Uterus (tissue), 4 donors: Measurements from ENCODE around the gene TRIM44. TPM values are rescaled to one million over a fixed set of nuclear protein-coding genes. Genes with fewer than 3 reads are reported as not detected.

Experiments
- DNase-seq, 2 donors: peaks; one replicate each; pipeline ENCODE4 v3.0.0-alpha.2; 2019 to 2020
- H3K27ac ChIP-seq, 2 donors: fragments of 200-600 bp; sonication (generic); 1 replicate in 1 of 2; 2 replicates in 1 of 2; pipeline ENCODE4 v1.5.1; 2016 to 2018
- H3K27me3 ChIP-seq, 2 donors: fragments of 200-600 bp; sonication (generic); one replicate each; pipeline ENCODE4 v1.5.1; 2018 to 2019; ENCODE audit warnings: control low read depth in 1 of 2
- H3K36me3 ChIP-seq, 2 donors: fragments of 200-600 bp; sonication (generic); one replicate each; pipeline ENCODE4 v1.5.1; 2019; ENCODE audit warnings: control low read depth in 1 of 2
- H3K4me1 ChIP-seq, 2 donors: fragments of 200-600 bp; sonication (generic); one replicate each; pipeline ENCODE4 v1.5.1; 2018 to 2019; ENCODE audit warnings: control low read depth in 1 of 2
- H3K4me3 ChIP-seq, 2 donors: fragments of 200-600 bp; sonication (generic); 1 replicate in 1 of 2; 2 replicates in 1 of 2; pipeline ENCODE4 v1.5.1; 2018 to 2019; ENCODE audit warnings: mild to moderate bottlenecking in 1 of 2
- H3K9me3 ChIP-seq, 2 donors: fragments of 200-600 bp; sonication (generic); one replicate each; pipeline ENCODE4 v1.5.1; 2019; ENCODE audit warnings: control low read depth in 1 of 2
- POLR2A ChIP-seq, 2 donors: fragments of 450-650 bp; IDR thresholded peaks; one replicate each; pipeline ENCODE4 v1.6.1; 2016; ENCODE audit warnings: antibody characterized with exemption in 2 of 2, mild to moderate bottlenecking in 1 of 2, moderate library complexity in 1 of 2
- intact Hi-C: fragments of 100-400 bp; cut with DNase I; formaldehyde crosslinking; loops from one replicate; pipeline ENCODE4 v1.15.1; 2023; ENCODE audit warnings: low total_unique reads
- total RNA-seq, 4 donors: library from RNA; depleted of rRNA in 3 of 4; stranded (reverse); fragments of >200 nt in 3 of 4; gene quantifications; one replicate each; pipeline versions ENCODE4 v1.1.0 to v1.2.4, GENCODE V29; 2014 to 2023
- TF ChIP-seq, protein P1 (sequence below), 4 experiments: fragments of 200-600 bp in 2 of 4; fragments of 450-650 bp in 2 of 4; sonication (generic) in 2 of 4; IDR thresholded peaks; one replicate each; pipeline ENCODE4 v1.5.1; 2016 to 2019; ENCODE audit warnings: antibody characterized with exemption in 4 of 4, mild to moderate bottlenecking in 2 of 4, moderate library complexity in 1 of 4
- donor health status: DM: yes; HTN: yes; CAD: no.

The TRIM44 gene
- total RNA-seq, 4 donors from 2014 or later: 16.1 to 65.3 (median 40.4) TPM

DNA sequence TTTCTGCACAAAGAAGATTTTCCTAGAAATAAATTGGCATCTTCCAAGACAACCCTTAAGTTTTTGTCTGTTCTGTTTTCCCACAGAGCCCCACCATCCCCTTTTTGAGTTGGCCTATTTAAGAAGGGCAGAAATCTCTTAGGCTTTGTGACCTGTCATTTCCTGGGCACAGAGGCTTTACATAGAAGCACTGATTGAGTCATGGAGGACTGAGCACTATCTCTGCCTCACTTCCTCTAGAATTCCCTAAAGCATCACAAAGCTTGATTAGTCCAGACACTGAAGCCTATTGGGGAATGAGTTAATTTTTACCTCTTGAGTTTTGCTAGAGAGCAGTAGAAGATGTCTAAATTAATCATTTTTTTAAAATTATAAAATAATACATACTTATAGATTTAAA is 25.4 kb downstream of the TRIM44 start:
- no peaks in the 10 kb centered on the region for H3K4me1 ChIP-seq
- H3K27ac ChIP-seq: no peak overlapping the region
- TF ChIP-seq, protein P1, sequence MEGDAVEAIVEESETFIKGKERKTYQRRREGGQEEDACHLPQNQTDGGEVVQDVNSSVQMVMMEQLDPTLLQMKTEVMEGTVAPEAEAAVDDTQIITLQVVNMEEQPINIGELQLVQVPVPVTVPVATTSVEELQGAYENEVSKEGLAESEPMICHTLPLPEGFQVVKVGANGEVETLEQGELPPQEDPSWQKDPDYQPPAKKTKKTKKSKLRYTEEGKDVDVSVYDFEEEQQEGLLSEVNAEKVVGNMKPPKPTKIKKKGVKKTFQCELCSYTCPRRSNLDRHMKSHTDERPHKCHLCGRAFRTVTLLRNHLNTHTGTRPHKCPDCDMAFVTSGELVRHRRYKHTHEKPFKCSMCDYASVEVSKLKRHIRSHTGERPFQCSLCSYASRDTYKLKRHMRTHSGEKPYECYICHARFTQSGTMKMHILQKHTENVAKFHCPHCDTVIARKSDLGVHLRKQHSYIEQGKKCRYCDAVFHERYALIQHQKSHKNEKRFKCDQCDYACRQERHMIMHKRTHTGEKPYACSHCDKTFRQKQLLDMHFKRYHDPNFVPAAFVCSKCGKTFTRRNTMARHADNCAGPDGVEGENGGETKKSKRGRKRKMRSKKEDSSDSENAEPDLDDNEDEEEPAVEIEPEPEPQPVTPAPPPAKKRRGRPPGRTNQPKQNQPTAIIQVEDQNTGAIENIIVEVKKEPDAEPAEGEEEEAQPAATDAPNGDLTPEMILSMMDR (IDR thresholded peaks at IDR 0.05): no peak
- TF ChIP-seq POLR2A (IDR thresholded peaks at IDR 0.05): no peak
- intact Hi-C loops: no loop called here
- H3K36me3 ChIP-seq: no peaks in the 10 kb centered on the region
- no peaks in the 10 kb centered on the region for H3K9me3 ChIP-seq
- H3K4me3 ChIP-seq: no peak overlapping the region
- H3K27me3 ChIP-seq: no peaks in the 10 kb centered on the region
- no peak for DNase-seq

DNA sequence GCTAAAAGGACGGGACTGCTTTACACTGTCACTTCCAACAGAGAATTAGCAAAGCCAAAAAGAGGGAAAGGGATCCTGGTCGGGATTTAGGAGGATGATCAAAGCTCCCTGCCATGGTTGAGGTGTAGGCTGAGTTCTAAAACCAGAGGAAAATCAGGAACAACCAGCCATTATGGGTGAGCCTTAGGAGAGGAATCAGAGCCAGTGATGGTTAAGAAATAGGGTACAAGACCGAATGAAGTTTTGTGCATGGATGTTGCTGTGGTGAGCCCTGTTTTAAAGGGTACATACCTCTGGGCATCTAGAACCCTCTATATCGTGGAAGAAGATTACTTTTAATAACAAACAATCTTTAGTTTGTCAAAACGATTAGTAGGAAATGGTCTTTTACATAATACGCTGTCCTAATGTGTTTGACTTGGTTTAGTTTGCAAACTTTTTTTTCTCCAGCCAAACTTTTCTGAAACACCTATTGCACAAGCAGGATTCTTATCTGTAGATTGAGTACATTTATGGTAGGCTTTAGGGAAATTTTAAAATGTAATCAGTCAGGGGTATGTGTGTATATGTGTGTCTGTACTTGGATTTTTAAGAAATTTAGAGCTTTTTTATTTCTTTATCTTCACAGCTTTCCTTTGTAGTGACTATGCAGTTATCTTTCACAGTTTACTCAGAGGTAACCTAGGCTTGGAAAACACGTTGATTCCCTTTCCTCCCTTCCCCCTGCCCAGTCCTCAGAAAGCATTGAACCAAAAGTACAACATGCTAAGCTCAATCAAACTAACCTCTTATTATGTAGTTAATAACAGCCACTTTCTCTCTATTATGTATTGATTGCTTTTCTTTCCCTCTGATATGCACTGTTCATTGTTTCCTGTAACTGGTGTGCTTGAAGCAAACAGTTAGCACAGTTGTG is 26.8 kb downstream of the TRIM44 start:
- intact Hi-C loops: no loop called here
- H3K27me3 ChIP-seq: no peaks in the 10 kb centered on the region
- H3K4me1 ChIP-seq: no peaks in the 10 kb centered on the region
- H3K27ac ChIP-seq: no peak overlapping the region
- no peak overlapping the region for H3K4me3 ChIP-seq
- no peak for DNase-seq
- no peaks in the 10 kb centered on the region for H3K9me3 ChIP-seq
- no peaks in the 10 kb centered on the region for H3K36me3 ChIP-seq
- TF ChIP-seq, protein P1 (IDR thresholded peaks at IDR 0.05): no peak
- no peak for TF ChIP-seq POLR2A (IDR thresholded peaks at IDR 0.05)

DNA sequence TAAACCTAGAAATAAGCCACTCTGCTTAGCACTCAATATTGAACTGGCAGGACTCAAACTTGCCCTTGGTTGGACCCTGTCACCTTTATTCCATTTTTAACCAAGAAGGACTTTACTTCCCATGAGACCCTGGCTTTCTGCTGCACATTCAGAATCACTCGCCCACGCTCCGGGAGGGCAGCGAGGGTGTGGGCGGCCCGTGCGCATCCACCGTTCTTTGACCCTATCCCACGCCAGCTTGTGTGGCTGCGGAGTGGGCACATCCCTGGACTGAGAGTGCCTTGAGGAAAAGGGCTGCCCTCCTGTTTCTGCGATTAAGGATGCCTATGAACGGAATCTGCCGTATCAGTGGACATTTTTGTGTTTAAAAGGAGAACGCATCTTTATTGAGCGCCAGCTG is 39.6 kb downstream of the TRIM44 start:
- TF ChIP-seq POLR2A (IDR thresholded peaks at IDR 0.05): no peak
- TF ChIP-seq, protein P1 (IDR thresholded peaks at IDR 0.05): no peak
- DNase-seq: no peak
- Histone ChIP-seq H3K9me3 (no peaks in the 10 kb centered on the region), H3K4me1 (no peaks in the 10 kb centered on the region), H3K36me3 (no peaks in the 10 kb centered on the region), H3K27ac (no peak overlapping the region), H3K4me3 (no peak overlapping the region), H3K27me3 (no peaks in the 10 kb centered on the region)
- intact Hi-C loops: loop anchor here (5.0 kb wide), 1 partner anchor 1770 kb away; no protein-coding TSS in a partner anchor

DNA sequence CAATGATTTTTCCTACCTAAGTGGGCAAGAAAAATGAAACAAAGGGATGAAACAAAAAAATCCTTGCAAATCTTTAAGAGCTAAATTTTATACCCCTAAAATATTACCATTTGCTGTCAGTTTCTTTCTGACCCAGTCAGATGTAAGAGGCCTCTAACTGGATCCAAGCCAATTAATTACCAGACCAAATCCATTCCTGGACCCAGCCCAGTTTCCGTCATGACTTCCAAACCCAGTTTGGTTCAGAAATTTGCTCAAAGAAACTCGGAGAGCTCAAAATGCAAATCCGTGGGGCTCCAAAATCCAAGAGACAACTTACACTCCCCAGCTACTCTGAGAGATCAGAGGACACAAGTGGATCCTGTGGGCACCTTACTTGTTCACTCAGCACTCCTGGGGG is 46.8 kb downstream of the TRIM44 start:
- intact Hi-C loops: no loop called here
- Histone ChIP-seq H3K4me1 (no peaks in the 10 kb centered on the region), H3K9me3 (no peaks in the 10 kb centered on the region), H3K27ac (no peak overlapping the region), H3K4me3 (no peak overlapping the region), H3K27me3 (no peaks in the 10 kb centered on the region), H3K36me3 (no peaks in the 10 kb centered on the region)
- DNase-seq: no peak
- TF ChIP-seq POLR2A (IDR thresholded peaks at IDR 0.05): no peak
- TF ChIP-seq, protein P1 (IDR thresholded peaks at IDR 0.05): no peak

DNA sequence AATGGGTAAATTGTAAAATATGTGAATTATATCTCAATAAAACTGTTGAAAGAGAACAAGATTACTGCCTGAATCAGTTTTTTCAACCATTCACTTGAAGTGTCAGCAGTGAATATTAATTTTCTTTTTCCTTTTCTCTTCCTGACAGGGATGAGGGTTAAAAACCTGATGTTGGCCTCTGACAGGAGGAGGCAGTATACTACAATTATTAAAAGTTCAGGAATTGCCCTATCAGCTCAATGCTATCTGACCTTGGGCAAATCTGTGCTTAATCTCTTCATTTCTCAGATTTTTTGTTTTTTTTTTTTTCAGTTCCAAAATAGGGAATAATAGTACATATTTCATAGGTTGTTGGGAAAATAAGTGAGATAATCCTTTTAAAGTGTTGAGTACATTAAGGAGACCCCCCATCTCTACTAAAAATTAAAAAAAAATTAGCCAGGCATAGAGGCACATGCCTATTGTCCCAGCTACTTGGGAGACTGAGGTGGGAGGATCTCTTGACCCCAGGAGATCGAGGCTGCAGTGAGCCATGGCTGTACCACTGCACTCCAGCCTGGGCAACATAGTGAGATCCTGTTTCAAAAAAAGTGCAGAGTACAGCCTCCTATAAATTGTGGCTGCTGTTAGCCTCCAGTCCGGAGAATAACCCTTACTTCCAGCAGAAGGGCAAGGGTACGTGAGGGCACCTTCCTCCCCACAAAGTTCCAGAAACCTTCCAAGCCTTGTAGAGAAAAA is 48.8 kb downstream of the TRIM44 start:
- no peaks in the 10 kb centered on the region for H3K36me3 ChIP-seq
- intact Hi-C loops: no loop called here

More for the DNA sequence above, 48.8 kb downstream of the TRIM44 start:
- Histone ChIP-seq H3K4me3 (no peak overlapping the region), H3K9me3 (no peaks in the 10 kb centered on the region), H3K27me3 (no peaks in the 10 kb centered on the region), H3K4me1 (no peaks in the 10 kb centered on the region), H3K27ac (no peak overlapping the region)
- TF ChIP-seq, protein P1 (IDR thresholded peaks at IDR 0.05): peak in 1 of 4 experiments; percentile 7
- TF ChIP-seq POLR2A (IDR thresholded peaks at IDR 0.05): no peak
- DNase-seq: no peak
